ENCODE results near the gene NOL4L. TPM values are rescaled to one million over a fixed set of nuclear protein-coding genes. Genes with fewer than 3 reads are reported as not detected.

The NOL4L gene
- total RNA-seq, 2 donors from 2014 or later, result 39.6 to 50.7 TPM

- Histone ChIP-seq H3K9ac (ENCODE audit: extremely low read depth, low read length, poor library complexity, severe bottlenecking) (no peak overlapping the region), H3K27me3 (ENCODE audit: control insufficient read depth, insufficient read depth, low read length, poor library complexity, severe bottlenecking) (peaks cover 25% of the 10 kb centered on the region), H3K4me1 (ENCODE audit: control insufficient read depth, insufficient read depth, low read length) (no peaks in the 10 kb centered on the region), H3K9me3 (ENCODE audit: control insufficient read depth, low read length) (no peaks in the 10 kb centered on the region), H3K27ac (ENCODE audit: low read depth, low read length) (no peak overlapping the region), H3K4me3 (ENCODE audit: low read length) (no peak overlapping the region), H3K36me3 (ENCODE audit: control insufficient read depth, insufficient read depth, low read length) (no peaks in the 10 kb centered on the region)
- Mint-ChIP-seq H3K27ac (no peak overlapping the region), H3K9me3 (no peaks in the 10 kb centered on the region), H3K27me3 (ENCODE audit: insufficient read depth) (peaks cover 53% of the 10 kb centered on the region), H3K4me3 (peak overlapping the region; percentile 58), H3K4me1 (peaks cover 15% of the 10 kb centered on the region), H3K36me3 (ENCODE audit: low read depth) (no peaks in the 10 kb centered on the region)
- DNase-seq, result peak; percentile 74
- WGBS, 2 experiments (ENCODE audit: insufficient coverage in 1 of 2, insufficient read length in 1 of 2), result 14 to 18% methylated on average over 10 to 32 of the region's 32 CpGs
- TF ChIP-seq, protein P1, sequence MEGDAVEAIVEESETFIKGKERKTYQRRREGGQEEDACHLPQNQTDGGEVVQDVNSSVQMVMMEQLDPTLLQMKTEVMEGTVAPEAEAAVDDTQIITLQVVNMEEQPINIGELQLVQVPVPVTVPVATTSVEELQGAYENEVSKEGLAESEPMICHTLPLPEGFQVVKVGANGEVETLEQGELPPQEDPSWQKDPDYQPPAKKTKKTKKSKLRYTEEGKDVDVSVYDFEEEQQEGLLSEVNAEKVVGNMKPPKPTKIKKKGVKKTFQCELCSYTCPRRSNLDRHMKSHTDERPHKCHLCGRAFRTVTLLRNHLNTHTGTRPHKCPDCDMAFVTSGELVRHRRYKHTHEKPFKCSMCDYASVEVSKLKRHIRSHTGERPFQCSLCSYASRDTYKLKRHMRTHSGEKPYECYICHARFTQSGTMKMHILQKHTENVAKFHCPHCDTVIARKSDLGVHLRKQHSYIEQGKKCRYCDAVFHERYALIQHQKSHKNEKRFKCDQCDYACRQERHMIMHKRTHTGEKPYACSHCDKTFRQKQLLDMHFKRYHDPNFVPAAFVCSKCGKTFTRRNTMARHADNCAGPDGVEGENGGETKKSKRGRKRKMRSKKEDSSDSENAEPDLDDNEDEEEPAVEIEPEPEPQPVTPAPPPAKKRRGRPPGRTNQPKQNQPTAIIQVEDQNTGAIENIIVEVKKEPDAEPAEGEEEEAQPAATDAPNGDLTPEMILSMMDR (conservative IDR thresholded peaks at IDR 0.05), result no peak
Observed at GRCh38 chr20:32585586-32586127, 524 bp upstream of the NOL4L start.

- H3K9ac ChIP-seq (ENCODE audit: extremely low read depth, low read length, poor library complexity, severe bottlenecking), result no peak overlapping the region
- WGBS, 2 experiments (ENCODE audit: insufficient coverage in 1 of 2, insufficient read length in 1 of 2), result 0% methylated on average over 5 to 24 of the region's 52 CpGs
- no peaks in the 10 kb centered on the region for H3K9me3 ChIP-seq (ENCODE audit: control insufficient read depth, low read length)
- Mint-ChIP-seq H3K4me1 (peaks cover 15% of the 10 kb centered on the region), H3K9me3 (no peaks in the 10 kb centered on the region), H3K27me3 (ENCODE audit: insufficient read depth) (peaks cover 46% of the 10 kb centered on the region), H3K4me3 (peak overlapping the region; percentile 54), H3K27ac (no peak overlapping the region), H3K36me3 (ENCODE audit: low read depth) (no peaks in the 10 kb centered on the region)
- H3K4me1 ChIP-seq (ENCODE audit: control insufficient read depth, insufficient read depth, low read length), result no peaks in the 10 kb centered on the region
- peak; percentile 69 for DNase-seq
- H3K36me3 ChIP-seq (ENCODE audit: control insufficient read depth, insufficient read depth, low read length), result no peaks in the 10 kb centered on the region
- peaks cover 25% of the 10 kb centered on the region for H3K27me3 ChIP-seq (ENCODE audit: control insufficient read depth, insufficient read depth, low read length, poor library complexity, severe bottlenecking)
- TF ChIP-seq, protein P1 (conservative IDR thresholded peaks at IDR 0.05), result no peak
- no peak overlapping the region for H3K4me3 ChIP-seq (ENCODE audit: low read length)
- H3K27ac ChIP-seq (ENCODE audit: low read depth, low read length), result no peak overlapping the region
Observed at GRCh38 chr20:32583581-32584070, 1.5 kb downstream of the NOL4L start.

DNA sequence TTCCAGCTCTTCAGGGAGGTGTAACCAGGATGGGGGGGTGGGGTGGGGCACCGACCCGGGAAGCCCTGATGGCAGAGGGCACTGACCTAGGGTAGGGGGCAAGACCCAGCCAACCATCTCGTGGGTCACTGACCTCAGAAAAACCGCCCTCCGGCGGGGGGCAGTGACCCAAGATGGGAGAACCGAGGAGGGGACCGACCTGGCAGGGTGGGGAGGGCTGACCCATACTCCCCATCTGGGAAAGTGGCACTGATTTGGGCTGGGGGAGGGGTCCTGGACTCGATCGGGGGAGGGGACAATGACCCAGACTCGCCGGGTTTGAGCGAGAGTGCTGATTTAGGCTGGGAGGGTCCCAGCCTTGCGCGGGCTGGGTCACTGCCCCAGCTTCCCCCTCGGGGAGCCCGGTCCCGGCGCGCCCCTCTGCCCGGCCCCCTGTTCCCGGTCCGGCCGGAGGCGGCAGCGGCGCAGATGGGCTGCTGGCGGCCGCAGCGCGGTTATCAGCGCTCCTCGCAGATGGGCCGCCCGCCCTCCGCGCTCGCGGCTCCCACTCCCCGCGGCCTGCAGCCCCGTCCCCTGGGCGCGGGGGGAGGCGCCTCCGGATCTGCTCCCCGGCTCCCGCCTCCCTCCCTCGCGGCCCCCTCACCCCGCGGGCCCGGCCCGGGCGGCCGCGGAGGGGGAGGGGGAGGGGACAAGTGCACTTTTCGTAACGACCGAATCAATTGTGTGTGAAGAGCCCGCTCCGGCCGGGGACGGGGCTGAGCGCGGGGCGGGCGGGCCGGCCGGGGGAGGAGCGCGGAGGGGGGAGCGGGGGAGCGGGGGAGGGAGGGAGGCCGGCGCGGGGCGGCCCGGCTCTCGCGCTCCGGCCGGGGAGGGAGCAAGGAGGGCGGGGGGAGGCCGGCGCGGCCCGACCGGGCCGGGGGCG lies 2.2 kb downstream of the NOL4L start:
- Mint-ChIP-seq H3K4me1 (peaks cover 15% of the 10 kb centered on the region), H3K27ac (no peak overlapping the region)
- peaks cover 25% of the 10 kb centered on the region for H3K27me3 ChIP-seq (ENCODE audit: control insufficient read depth, insufficient read depth, low read length, poor library complexity, severe bottlenecking)

More for the DNA sequence above, 2.2 kb downstream of the NOL4L start:
- TF ChIP-seq, protein P1 (conservative IDR thresholded peaks at IDR 0.05), result no peak
- no peaks in the 10 kb centered on the region for H3K9me3 Mint-ChIP-seq
- Histone ChIP-seq H3K4me3 (ENCODE audit: low read length) (peak overlapping the region; percentile 73), H3K4me1 (ENCODE audit: control insufficient read depth, insufficient read depth, low read length) (no peaks in the 10 kb centered on the region), H3K9me3 (ENCODE audit: control insufficient read depth, low read length) (no peaks in the 10 kb centered on the region), H3K36me3 (ENCODE audit: control insufficient read depth, insufficient read depth, low read length) (no peaks in the 10 kb centered on the region), H3K9ac (ENCODE audit: extremely low read depth, low read length, poor library complexity, severe bottlenecking) (peak overlapping the region; percentile 30), H3K27ac (ENCODE audit: low read depth, low read length) (peak overlapping the region; percentile 63)
- peaks cover 40% of the 10 kb centered on the region for H3K27me3 Mint-ChIP-seq (ENCODE audit: insufficient read depth)
- peak; percentile 84 for DNase-seq
- no peaks in the 10 kb centered on the region for H3K36me3 Mint-ChIP-seq (ENCODE audit: low read depth)
- peak overlapping the region; percentile 47 for H3K4me3 Mint-ChIP-seq
- WGBS, 2 experiments (ENCODE audit: insufficient coverage in 1 of 2, insufficient read length in 1 of 2), result 3% methylated on average over 12 to 67 of the region's 91 CpGs

Measured in endodermal cell (in vitro differentiated cells).